Measurements from ENCODE around the gene NFAM1.

The NFAM1 gene

GRCh38 chr22:42439821-42440674 lies 7.8 kb upstream of the NFAM1 start:
- no peak for DNase-seq (ENCODE audit: low read depth in 2 of 2)

DNA sequence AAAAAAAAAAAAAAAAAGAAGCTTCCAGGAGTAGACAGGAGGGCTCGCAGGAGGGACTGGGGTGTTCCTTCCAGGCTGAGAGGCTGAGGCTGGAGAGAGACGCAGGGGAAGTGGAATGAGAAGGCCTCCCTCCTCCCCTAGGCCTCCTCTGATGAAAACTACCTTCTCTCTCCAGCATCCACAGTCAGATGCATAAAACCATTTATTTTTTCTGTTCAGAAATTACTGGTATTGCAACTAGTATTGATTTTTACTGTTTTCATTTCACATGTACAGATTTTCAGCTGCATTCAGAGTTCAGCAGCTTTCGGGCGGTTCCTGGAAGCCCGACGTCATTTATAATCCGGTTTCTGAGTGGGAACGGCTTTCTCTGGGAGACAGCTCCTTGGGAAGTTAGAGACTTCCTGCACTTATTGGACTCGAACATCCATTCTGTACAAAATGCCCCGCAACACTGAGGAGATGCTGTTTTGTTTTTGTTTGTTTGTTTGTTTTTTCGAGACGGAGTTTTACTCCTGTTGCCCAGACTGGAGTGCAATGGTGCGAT lies 6.9 kb upstream of the NFAM1 start:
- DNase-seq (ENCODE audit: low read depth in 2 of 2): no peak

- no peak for DNase-seq (ENCODE audit: low read depth in 2 of 2)
These were observed 6.1 kb upstream of the NFAM1 start for GRCh38 chr22:42438293-42438650.

GRCh38 chr22:42437488-42438292 lies 5.5 kb upstream of the NFAM1 start:
- DNase-seq (ENCODE audit: low read depth in 2 of 2): peak; percentile 64 to 70

GRCh38 chr22:42436404-42436803 lies 4.2 kb upstream of the NFAM1 start:
- DNase-seq (ENCODE audit: low read depth in 2 of 2): no peak

DNA sequence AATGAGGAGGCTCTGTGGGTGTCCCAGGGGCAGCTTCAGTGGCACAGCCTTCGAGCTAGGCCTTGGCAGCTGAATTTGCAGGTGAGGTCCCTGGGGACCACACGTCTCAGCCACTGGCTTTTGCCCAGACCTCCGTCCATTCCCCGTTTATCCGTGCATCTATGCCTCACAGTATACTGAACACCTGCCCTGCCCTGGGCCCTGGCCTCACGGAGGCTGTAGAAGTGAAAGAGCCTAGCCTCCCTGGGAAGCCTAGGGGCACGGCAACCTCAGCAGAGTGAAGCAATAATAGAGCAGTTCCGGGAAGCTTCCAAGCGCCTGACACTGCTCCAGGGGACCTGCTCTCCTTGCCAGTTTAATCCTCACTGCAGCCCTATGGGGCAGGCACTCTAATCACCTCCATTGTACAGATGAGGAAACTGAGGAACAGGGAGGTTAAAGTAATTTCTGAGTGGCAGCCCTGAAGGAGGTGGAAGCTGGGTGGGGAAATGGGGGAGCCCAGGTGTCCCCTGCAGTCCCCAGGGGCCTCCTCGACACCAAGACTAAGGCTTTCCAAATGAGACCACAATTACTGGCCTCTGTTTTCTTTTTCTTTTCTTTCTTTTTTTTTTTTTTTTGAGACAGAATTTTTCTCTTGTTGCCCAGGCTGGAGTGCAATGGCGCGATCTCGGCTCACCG lies 2.7 kb upstream of the NFAM1 start:
- DNase-seq (ENCODE audit: low read depth in 2 of 2): no peak

- no peak for DNase-seq (ENCODE audit: low read depth in 2 of 2)
These were observed 1.8 kb upstream of the NFAM1 start for GRCh38 chr22:42433754-42434682.

DNA sequence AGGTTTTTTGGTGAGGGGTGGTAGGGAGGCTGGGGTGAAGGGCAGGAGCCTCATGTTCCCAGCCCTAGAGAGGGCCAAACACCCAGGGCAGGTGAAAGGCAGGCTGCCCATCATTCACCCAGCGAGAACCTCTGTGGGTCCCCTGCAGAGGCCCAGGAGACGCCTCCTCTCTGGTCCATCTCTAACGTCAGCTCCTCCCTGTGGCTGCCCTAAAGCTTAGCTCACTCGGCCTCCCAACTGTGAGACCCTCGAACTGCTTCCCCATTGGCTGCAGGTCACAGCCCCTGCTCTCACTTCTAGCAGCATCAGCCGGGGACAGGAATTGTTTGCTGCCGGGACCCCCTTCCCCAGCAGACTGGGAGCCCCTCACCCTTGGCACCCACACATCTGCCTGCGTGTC lies 615 bp upstream of the NFAM1 start:
- DNase-seq (ENCODE audit: low read depth in 2 of 2): no peak

DNA sequence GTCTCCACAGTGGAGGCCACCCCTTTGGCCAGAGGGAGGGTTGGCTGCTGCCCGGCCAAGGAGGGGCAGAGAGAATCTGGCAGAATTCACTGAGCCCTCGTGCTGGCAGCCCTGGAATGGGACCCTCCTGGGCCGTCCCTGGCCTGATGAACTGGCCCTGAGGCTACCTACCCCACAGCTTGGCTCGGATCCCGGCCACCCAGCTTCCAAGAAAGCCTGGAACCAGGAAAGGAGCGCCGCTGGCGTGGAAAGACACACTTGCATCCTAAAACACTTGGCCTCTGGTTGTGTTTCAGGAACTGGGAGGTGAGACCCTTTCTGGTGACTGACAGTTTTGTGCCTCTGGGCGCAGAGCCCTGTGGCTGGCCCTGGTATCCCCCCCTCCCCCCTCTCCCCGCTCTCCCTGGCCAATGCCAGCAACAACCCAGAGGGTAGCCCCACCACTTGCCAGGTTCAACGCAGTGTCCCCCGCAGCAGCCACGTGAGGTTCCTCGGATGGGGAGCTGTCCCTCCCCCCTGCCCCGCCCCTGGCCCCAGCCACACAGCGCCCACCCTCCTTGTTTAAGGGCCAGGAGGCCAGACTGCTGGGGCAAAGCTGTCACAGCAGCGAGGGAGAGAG lies 693 bp downstream of the NFAM1 start:
- no peak for DNase-seq (ENCODE audit: low read depth in 2 of 2)

- no peak for DNase-seq (ENCODE audit: low read depth in 2 of 2)
These were observed 1.6 kb downstream of the NFAM1 start for GRCh38 chr22:42430528-42431125.

DNA sequence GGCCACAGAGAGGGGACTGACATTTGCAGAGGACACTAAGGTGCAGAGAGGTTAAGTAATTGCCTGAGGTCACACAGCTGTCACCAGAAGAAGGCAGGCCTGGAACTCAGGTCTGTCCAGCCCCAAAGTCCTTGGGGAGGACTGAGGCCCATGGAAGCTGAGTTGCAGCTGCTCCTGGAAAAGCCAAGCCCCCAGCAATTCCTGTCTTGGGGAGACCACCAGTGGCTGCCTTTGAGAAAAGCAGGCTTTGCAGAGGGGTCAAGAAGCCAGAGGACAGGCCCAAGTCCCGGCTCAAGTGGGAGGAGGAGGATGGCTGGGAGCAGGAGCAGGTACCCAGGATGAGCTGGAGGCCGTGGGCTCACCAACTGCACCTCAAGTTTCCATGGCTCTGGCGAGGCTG lies 3.4 kb downstream of the NFAM1 start:
- no peak for DNase-seq (ENCODE audit: low read depth in 2 of 2)

- no peak for DNase-seq (ENCODE audit: low read depth in 2 of 2)
These were observed 4.2 kb downstream of the NFAM1 start for GRCh38 chr22:42428025-42428424.

DNA sequence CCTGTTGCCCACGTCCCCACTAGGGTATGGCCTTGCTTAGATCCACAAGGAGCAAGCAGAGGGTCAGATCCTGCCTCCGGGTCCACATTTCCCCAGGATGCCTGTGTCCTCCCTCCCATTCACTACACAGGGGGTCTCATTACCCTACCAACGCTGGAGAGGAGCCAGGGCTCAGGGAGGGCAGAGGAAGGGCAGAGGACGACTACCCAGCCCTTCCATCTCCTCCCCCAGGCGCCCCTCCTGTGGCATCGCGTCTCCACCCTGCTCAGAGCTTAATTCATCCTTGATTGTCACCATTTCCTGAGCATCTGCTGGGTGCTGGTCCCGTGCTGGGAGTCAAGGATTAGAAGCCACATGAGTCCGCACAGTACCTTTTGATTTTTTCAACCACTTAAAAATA lies 5.0 kb downstream of the NFAM1 start:
- DNase-seq (ENCODE audit: low read depth in 2 of 2): no peak

DNA sequence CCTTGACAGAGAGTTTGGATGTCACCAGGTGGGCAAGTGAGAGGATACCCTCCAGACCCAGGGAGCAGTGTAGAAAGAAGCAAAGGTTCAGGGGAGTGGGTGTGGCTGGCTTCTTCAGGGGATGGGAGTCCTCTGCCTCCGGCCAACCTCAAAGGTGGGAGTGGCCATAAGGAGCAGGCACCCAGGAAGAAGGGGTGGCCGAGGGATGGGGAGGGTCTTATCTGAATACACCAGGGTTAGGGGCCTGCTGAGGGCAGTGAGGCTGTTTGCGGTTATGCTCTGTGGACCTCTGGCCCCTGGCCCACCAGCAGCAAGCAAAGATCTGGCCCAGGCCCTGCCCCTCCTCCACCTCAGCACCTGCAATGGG lies 6.2 kb downstream of the NFAM1 start:
- DNase-seq (ENCODE audit: low read depth in 2 of 2): no peak

GRCh38 chr22:42425337-42425988 lies 6.7 kb downstream of the NFAM1 start:
- DNase-seq (ENCODE audit: low read depth in 2 of 2): no peak

DNA sequence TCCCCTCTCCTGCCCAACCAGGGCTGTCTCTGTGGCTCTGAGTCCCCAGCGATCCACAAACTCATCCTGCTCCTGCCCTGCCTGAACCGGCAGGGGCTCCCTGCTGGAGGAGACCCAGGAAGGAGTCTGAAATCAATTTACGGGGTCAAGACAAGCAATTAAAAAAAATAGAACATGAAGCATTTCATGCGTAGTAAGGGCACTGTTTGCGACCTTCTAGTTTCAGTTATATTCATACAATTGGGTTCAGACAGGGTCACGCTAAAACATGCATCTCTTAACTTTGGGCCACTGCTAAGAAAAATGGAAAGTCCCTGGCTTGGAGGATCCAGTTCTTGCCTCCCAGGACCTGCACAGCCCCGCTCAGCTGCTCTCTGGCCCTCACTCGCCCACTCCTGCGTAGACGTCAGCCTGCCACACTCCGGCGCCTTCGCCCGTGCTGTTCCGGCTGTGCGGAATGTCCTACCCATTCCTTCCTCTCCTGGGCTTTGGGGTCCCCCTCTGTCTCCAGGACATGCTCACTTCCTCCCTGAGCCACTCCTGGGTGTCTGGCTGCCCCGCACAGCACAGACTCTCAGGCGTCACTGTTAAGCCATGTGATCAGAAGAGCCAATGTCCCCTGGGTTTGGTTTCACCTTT lies 12.8 kb downstream of the NFAM1 start:
- no peak for DNase-seq (ENCODE audit: low read depth in 2 of 2)

GRCh38 chr22:42418811-42419242 lies 13.4 kb downstream of the NFAM1 start:
- no peak for DNase-seq (ENCODE audit: low read depth in 2 of 2)

- DNase-seq (ENCODE audit: low read depth in 2 of 2): no peak
These were observed 14.4 kb downstream of the NFAM1 start for GRCh38 chr22:42417645-42418305.
